Activated CD4-positive, alpha-beta T cell treated with anti-CD3 and anti-CD28 coated beads, Interleukin-2, amount 50 U/mL, for 16 hours (primary cell): ENCODE data around the gene BRCA1.
"Not testable (repeated sequence)": the region's sequence is repeated elsewhere in the genome, so short reads cannot be mapped to it uniquely, and the experiment has no call there.

Experiments used
- DNase-seq: peaks from one replicate; pipeline ENCODE4 v3.0.0-alpha.2; 2020

BRCA1 gene

DNA sequence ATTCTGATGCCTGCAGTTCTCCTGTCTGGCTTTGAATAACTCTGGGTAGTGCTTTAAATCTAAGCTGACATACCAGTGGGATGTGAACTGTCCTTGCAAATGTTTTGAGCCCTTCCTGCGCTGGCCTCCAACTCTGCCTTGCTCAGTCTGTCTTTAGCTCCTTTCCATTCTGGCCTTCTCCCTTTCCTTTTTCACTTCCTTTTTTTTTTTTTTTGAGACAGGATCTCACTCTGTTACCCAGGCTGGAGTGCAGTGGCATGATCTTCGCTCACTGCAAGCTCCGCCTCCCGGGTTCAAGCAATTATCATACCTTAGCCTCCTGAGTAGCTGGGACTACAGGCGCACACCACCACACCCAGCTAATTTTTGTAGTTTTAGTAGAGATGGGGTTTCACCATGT lies 8.3 kb upstream of the BRCA1 start:
- not testable (repeated sequence) for DNase-seq

DNA sequence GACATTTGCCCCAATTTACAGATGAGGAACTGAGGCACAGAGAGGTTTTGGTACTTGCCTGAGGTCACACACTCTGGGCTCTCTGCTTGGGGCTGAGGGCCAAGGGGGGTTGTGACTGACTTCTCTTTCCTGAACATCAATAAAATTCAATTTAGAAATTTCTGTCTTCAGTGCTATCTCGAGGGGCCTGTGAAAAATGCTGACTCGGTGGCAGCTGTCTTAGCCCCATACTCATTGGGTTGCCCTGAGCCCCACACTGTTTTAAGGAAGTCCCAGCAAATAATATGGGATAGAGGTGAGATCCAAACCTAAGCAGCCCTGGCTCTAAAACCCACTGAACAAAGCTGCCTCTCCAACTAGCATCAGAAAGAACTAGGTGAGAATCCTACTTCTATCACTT lies 7.0 kb upstream of the BRCA1 start:
- DNase-seq = no peak

DNA sequence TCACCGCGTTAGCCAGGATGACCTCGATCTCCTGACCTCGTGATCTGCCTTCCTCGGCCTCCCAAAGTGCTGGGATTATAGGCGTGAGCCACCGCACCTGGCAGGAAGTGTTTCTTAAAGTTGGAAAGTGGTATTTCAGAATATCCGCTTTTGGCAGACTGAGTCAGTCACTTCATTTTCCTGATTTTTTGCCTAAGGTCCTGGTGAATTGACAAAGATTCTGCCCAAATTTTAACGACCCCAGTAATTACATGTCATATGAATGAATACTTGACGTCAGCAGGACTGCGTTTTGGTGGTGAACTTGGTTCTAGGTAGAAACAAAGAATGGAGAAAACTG lies 4.5 kb upstream of the BRCA1 start:
- DNase-seq = no peak

DNA sequence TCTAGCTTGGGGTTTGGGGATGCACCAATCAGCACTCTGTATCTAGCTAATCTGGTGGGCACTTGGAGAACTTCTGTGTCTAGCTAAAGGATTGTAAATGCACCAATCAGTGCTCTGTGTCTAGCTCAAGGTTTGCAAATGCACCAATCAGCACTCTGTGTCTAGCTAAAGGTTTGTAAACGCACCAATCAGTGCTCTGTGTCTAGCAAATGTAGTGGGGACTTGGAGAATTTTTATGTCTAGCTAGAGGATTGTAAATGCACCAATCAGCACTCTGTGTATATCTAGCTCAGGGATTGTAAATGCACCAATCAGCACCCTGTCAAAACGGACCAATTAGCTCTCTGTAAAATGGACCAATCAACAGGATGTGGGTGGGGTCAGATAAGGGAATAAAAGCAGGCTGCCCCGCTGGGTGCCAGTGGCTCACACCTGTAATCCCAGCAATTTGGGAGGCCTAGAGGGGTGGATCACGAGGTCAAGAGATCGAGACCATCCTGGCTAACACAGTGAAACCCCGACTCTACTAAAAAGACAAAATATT lies 2.2 kb upstream of the BRCA1 start:
- not testable (repeated sequence) for DNase-seq

DNA sequence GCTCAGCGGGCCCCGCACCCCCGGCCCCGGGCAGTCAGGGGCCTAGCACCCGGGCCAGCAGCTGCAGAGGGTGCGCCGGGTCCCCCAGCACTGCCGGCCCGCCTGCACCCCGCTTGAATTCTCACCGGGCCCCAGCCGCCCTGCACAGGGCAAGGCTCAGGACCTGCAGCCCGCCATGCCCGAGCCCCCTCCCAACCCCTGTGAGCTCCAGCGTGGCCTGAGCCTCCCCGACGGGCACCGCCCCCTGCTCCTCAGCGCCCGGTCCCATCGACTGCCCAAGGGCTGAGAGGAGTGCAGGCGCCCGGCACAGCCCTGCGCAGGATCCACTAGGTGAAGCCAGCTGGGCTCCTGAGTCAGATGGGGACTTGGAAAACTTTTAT lies 1.7 kb upstream of the BRCA1 start:
- no peak for DNase-seq

DNA sequence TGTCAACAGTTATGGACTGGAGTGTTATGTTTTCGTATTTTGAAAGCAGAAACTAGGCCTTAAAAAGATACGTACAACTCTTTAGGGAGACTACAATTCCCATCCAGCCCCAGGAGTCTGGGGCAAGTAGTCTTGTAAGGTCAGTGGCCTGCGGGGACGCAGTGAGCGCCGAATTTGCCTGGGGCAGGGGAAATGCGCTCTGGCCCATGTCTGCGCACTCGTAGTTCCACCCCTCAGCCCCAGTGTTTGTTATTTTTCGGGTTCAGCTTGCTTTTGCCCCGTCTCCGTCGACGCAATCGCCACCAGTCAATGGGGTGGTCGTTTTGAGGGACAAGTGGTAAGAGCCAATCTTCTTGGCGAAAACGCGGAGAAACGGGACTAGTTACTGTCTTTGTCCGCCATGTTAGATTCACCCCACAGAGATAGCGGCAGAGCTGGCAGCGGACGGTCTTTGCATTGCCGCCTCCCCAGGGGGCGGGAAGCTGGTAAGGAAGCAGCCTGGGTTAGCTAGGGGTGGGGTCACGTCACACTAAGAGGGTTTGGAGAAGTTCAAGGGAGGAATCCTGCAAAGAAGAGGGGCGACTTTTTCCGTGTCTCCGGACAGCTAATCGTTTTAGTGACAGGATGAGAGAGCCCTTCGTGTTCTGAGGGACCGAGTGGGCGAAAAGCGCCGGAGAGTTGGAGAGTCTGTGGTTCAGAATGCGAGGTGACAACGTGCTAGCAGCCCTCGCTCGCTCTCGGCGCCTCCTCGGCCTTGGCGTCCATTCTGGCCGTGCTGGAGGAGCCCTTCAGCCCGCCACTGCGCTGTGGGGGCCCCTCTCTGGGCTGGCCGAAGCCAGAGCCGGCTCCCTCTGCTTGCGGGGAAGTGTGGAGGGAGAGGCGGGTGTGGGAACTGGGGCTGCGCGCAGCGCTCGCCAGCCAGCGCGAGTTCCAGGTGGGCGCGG lies 1.1 kb upstream of the BRCA1 start:
- DNase-seq = no peak

DNA sequence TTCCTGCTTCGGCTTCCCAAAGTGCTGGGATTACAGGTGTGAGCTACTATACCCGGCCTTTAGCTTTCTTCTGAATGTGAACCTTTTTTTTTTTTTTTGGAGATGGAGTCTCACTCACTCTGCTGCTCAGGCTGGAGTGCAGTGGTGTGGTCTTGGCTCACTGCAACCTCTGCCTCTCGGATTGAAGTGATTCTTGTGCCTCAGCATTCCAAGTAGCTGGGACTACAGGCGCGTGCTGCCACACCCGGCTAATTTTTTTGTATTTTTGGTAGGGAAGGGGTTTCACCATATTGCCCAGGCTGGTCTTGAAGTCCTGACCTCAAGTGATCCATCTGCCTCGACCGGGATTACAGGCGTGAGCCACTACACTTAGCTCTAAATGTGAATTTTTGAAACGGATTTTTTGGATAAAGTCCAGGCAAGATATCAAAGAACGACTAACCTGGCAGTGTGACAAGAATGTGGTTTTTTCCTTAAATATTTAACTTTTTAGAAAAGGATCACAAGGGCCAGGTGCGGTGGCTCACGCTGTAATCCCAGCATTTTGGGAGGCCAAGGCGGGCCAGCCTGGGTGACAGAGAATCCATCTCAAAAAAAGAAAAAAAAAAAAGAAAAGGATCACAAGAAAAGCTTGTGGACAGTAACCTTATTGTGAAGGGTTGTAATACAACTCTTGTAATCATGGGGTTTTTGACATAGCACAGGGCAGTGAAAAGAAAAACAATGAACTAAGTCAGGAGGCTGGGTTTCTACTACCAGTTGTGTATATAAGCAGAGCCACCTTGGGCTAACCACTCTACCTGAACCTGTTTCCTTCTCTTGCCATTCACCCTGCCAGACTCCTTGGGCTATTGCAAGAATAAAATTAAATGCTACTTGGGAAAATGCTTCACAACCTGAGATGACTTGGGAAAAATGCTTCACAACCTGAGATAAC lies 6.2 kb downstream of the BRCA1 start:
- no peak for DNase-seq

DNA sequence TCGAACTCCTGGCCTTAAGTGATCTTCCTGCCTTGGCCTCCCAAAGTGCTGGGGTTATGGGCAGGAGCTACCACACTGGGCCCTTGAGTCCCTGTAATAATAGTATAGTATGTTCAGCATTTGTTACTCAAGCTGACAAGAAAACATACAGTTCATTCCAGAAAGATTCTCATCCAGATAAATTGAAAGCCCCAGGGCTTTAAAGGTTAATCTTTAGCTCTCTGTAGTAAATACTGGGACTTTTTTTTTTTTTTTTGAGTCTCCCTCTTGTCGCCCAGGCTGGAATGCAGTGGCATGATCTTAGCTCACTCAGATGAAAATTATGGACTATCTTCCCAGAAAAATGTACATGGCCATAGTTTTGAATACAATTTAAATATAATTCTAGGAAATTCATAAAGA lies 11.0 kb downstream of the BRCA1 start:
- DNase-seq = no peak

DNA sequence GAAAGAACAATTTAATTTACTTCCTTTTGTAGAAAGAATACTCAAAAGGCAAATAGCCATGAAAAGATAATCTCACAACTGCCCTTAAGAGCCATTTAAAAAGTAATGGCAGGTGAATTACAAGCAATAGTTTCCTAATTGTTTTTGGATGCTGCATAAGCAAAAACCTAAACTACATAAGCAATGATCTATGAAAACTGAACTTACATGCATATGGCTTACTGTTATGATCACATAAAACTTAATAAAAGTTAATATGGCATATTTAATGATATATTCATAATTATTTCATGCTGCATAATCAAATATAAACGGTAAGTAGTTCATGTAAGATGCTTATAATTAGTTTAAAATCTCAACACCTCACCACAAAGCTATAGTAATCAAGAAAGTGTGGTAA lies 18.6 kb downstream of the BRCA1 start:
- no peak for DNase-seq

DNA sequence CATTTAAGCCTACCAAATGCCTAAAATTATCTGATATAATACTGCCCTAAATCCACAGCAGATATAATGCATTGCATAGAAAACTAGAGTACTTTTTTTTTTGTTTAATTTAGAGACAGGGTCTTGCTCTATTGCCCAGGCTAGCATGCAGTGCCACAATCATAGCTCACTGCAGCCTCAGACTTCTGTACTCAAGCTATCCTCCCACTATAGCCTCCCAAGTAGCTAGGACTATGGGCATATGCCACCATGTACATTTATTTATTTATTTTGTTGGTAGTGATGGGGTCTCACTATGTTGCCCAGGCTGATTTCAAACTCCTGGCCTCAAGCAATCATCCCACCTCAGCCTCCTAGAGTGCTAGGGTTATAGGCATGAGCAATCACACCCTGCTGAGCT lies 20.0 kb downstream of the BRCA1 start:
- DNase-seq = no peak

DNA sequence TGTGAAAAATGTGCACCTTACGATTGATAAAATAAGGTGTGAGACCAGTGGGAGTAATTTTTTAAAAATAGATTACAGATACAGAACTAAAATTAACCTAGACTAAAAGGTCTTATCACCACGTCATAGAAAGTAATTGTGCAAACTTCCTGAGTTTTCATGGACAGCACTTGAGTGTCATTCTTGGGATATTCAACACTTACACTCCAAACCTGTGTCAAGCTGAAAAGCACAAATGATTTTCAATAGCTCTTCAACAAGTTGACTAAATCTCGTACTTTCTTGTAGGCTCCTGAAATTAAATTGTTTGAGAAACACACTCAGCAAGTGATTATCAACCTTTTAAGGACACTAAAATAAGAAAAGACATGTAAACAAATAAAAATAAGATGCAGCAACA lies 20.5 kb downstream of the BRCA1 start:
- DNase-seq = no peak

DNA sequence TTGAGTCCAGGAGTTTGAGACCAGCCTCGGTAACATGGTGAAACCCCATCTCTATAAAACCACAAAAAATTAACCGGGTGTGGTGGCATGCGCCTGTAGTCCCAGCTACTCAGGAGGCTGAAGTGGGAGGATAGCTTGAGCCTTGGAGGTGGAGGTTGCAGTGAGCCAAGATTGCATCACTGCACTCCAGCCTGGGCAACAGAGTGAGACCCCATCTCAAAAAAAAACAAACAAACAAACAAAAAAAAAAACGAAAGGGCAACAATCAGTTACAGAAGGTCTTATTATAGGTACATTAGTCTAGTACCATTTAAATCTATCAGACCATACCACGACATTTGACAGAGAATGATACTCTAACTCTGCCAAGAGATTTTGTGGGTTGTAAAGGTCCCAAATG lies 29.8 kb downstream of the BRCA1 start:
- DNase-seq = not testable (repeated sequence)

DNA sequence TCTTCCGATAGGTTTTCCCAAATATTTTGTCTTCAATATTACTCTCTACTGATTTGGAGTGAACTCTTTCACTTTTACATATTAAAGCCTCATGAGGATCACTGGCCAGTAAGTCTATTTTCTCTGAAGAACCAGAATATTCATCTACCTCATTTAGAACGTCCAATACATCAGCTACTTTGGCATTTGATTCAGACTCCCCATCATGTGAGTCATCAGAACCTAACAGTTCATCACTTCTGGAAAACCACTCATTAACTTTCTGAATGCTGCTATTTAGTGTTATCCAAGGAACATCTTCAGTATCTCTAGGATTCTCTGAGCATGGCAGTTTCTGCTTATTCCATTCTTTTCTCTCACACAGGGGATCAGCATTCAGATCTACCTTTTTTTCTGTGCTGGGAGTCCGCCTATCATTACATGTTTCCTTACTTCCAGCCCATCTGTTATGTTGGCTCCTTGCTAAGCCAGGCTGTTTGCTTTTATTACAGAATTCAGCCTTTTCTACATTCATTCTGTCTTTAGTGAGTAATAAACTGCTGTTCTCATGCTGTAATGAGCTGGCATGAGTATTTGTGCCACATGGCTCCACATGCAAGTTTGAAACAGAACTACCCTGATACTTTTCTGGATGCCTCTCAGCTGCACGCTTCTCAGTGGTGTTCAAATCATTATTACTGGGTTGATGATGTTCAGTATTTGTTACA lies 30.9 kb downstream of the BRCA1 start:
- no peak for DNase-seq

DNA sequence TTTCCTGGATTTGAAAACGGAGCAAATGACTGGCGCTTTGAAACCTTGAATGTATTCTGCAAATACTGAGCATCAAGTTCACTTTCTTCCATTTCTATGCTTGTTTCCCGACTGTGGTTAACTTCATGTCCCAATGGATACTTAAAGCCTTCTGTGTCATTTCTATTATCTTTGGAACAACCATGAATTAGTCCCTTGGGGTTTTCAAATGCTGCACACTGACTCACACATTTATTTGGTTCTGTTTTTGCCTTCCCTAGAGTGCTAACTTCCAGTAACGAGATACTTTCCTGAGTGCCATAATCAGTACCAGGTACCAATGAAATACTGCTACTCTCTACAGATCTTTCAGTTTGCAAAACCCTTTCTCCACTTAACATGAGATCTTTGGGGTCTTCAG lies 32.3 kb downstream of the BRCA1 start:
- no peak for DNase-seq

DNA sequence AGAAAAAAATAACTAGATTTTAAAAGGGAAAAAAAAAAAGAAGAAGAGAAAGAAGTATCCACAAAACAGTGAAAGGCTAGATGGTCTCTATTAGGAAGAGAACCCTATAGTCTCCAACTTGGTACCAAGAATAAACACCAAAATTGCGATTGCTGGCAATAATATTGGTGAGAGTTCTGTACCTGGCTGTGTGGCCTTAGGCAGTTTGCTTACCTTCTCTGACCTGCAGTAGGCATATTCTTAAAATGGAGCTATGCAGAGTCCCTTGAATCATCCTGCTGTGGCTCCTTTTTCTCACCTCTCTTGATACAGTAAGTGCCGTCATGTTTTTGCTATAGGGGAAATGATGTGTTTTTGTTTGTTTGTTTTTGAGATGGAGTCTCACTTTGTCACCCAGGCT lies 35.1 kb downstream of the BRCA1 start:
- DNase-seq = no peak

DNA sequence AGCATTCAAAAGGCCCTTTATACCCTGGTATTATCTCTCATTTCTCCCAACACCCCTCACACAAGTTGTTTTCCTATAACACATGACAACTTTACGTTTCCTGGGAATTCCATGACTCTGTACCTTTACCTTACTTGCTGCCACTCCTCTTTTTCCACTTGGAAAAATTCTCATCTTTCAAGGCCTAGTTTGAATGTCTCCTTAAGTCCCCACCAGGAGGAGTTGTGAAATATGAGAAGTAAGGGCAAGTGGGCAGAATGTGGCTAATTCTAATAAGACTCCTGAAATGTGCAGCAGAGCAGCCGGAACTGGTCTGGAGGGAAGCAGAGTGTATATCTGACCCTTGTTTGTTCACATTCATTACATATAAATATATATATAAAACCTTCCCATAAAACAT lies 39.7 kb downstream of the BRCA1 start:
- no peak for DNase-seq

DNA sequence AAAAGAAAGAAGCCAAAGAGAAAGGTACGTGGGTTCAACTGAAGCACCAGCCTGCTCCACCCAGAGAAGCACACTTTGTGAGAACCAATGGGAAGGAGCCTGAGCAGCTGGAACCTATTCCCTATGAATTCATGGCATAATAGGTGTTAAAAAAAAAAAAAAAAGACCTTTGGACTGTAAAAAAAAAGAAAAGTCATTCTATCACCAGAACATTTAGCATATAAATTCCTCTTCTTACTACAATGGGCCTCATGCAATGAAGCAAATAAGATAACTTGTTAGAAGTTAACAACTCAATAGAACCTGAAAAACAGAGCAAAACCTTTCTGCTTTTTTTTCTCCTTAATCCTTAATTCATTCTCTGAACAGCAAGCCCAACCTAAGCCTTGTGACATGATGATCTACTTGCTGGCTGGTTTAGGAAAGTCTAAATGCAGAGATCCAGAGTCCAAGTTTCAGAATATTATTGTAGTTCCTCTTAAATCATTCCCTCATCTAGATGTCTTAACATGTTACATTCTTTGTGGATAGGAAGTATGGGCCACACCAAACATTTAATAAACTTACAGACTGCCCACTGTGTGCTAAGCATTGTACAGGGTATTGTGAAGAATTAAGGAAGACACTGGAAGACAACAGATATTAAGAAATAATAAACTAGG lies 45.4 kb downstream of the BRCA1 start:
- DNase-seq = no peak

DNA sequence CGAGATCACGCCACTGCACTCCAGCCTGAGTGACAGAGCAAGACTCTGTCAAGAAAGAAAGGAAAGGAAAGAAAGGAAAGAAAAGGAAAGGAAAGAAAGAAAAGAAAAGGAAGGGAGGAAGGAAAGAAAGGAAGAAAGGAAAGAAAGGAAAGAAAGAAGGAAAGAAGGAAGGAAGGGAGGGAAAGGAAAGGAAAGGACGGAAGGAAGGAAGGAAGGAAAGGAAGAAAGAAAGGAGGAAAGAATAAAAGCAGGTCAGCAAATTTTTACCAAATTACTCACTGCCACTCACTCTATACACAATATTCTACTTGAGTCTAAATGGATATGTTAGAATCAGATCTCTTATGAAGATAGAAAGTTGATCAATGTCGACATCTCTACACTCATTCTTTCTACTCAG lies 50.3 kb downstream of the BRCA1 start:
- DNase-seq = no peak

DNA sequence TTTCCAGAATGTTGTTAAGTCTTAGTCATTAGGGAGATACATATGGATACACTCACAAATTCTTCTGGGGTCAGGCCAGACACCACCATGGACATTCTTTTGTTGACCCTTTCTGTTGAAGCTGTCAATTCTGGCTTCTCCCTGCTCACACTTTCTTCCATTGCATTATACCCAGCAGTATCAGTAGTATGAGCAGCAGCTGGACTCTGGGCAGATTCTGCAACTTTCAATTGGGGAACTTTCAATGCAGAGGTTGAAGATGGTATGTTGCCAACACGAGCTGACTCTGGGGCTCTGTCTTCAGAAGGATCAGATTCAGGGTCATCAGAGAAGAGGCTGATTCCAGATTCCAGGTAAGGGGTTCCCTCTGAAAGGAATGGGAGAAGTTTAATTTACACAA lies 54.3 kb downstream of the BRCA1 start:
- DNase-seq = no peak

DNA sequence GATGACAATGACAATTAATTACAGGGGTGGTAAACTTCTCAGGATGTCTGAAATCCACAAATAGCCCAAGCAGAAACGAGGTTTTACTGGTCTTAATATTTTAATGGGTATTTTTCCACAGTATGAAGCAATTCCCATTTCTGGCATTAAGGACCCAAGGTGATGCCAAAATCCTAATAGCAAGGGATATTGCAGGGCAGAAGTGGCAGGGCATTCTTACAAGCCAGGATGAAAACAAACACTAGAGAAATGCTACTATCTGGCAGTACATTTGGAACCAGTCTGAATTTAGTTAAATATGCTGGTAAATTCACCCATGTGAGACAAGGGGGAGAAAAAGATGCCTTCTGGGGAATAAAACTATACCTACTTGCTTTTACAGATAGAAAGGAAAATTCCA lies 54.9 kb downstream of the BRCA1 start:
- no peak for DNase-seq

DNA sequence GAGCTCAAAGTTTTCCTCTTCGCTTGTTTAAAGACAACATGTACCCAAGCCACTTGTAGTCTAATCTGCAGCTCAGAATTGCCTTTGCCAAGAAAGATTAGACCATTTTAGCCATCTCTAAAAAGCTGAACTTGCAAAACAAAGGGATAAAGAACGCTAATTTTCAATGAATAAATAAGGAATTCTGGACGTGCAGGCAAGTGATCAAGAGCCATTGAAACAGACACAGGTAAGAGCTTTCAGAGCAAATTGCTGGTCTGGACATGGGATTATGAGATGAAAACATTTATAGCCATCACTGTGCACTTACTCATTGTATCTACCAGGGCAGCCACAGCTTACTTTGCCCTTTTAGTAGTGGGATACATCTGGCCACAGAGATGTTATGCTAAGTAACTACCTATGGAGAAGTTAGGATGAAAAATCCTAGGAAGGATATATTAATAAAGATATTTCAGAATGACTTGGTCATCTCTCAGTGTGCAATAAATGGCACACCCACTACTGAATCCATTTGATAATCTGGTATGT lies 55.7 kb downstream of the BRCA1 start:
- DNase-seq = no peak
